NCI-H2171 (cell line): Measurements from ENCODE around the gene TUBGCP3.

ENCODE experiments used
- DNase-seq: peaks from one replicate; lab custom pipeline; 2025; lab: John Stamatoyannopoulos, UW

TUBGCP3 gene

DNA sequence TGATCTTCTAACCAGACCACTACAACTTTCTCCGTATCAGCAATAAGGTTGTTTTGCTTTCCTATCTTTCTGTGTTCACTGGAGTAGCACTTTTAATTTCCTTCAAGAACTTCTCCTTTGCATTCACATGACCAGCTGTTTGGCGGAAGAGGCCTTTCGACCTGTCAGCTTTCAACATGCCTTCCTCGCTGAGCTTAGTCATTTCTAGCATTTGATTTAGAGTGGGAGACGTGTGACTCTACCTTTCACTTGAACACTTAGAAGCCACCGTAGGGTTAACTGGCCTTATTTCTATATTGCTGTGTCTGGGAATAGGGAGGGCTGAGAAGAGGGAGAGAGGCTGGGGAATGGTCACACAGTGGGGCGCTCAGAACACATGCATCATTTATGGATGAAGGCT, 104.7 kb downstream of the TUBGCP3 start:
- no peak for DNase-seq

- no peak for DNase-seq
Observed at GRCh38 chr13:112481458-112481857, 106.5 kb downstream of the TUBGCP3 start.

- no peak for DNase-seq
Observed at GRCh38 chr13:112479389-112479788, 108.6 kb downstream of the TUBGCP3 start.

- DNase-seq: no peak
Observed at GRCh38 chr13:112477070-112477619, 110.8 kb downstream of the TUBGCP3 start.

GRCh38 chr13:112475889-112476288, 112.1 kb downstream of the TUBGCP3 start:
- no peak for DNase-seq

DNA sequence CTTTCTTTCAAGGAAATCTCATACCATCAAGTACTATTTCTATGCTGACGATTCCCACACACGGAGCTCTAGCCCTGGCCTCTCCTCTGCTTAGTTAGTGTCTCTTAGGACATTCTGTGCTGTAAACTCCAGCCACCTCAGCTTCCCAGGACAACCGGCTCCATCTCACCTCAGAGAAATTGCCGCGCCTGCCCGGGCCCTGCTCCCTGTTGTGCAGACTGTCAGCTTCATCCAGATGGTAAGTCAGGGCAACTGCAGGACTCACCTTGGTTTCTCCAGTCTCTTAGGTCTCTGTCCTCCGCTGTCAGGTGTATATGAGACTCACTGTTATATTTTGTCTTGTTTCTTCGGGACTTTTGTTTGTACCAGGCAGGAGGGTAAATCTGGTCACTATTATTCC, 113.1 kb downstream of the TUBGCP3 start:
- DNase-seq: no peak

DNA sequence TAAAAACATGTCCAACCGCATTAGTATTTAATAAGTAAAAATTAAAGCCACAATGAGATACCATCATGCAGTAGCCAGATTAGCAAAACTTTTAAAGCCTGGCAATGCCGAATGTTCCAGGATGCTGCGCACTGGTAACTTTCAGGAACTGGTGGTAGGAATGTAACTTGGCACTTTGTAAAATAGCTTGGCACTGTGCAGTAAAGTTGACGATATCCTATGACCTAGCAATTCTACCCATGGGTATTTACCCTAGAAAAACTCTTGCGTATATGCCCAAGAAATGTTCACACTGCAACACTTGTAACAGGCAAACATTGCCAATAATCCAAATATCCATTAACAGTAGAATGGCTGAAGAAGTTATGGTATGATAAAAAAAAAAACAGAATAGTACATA, 114.1 kb downstream of the TUBGCP3 start:
- DNase-seq: no peak

DNA sequence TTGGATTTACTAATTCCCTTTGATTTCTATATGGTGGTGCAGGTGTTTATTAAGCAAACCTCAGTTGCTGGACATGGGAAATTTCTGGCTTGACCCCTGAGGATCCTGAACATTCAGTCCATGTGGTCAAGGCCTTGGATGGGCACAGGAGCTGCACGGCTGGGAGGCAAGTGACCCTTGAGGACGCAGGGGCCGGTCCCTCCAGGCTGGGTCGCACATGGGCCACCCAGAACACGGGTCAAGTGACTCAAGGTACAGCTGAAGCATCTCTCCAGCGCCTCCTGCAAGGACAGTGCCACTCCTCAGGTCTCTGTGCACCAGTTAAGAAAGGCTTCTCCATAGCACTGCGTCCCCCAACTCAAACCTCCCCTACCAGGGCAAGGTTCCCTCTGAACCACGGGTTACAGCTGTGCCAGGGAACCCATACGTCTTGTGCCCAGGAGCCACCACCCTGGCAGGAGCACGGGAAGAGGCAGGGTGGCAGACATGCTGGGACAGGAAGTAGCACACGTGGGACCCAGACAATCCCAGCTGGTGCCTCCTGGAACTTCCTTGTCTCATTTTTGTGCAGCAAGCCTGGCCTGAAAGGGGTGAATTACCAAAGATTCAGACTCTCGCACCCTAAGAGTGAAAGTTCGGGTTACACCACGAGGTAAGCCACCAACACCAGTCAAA, 118.7 kb downstream of the TUBGCP3 start:
- DNase-seq: no peak

DNA sequence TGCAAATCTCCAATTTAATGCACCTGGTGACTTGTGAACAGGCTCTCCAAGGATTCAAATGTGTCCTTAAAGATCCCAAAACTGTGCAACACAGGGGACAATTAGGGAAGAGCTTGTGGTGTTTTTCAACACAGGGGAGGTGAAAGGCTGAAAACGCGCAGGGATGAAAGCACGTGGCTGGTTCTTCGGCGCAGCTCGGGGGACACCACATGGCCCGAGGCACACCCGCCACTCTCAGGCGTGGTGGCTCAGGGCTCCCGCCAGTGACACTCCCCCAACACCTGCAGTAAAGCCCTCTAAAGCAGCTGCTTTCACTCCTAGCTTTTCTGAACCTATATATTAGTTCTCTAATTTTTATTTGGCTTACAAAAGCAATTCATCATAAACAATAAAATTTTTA, 119.9 kb downstream of the TUBGCP3 start:
- no peak for DNase-seq

DNA sequence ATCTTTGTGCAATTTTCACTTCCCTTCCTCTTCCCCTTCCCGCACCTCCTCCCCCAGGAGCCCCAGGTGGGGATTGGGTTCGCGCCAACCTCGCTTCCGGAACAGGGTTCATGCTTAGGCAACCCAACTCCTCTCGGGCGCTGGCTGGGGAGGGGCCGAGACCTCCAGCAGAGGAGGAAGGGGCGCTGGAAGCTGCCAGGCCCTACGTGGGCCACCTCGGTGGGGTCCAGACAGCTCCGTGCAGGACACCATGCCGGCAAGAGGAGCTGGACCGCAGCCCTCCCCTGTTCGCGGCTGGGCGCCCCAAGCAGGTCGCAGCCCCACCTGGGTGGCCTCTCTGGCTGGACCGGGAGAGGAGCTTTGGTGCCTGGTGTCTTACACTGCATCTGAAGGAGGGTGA, 120.7 kb downstream of the TUBGCP3 start:
- no peak for DNase-seq

- no peak for DNase-seq
Observed at GRCh38 chr13:112466132-112467058, 121.6 kb downstream of the TUBGCP3 start.

DNA sequence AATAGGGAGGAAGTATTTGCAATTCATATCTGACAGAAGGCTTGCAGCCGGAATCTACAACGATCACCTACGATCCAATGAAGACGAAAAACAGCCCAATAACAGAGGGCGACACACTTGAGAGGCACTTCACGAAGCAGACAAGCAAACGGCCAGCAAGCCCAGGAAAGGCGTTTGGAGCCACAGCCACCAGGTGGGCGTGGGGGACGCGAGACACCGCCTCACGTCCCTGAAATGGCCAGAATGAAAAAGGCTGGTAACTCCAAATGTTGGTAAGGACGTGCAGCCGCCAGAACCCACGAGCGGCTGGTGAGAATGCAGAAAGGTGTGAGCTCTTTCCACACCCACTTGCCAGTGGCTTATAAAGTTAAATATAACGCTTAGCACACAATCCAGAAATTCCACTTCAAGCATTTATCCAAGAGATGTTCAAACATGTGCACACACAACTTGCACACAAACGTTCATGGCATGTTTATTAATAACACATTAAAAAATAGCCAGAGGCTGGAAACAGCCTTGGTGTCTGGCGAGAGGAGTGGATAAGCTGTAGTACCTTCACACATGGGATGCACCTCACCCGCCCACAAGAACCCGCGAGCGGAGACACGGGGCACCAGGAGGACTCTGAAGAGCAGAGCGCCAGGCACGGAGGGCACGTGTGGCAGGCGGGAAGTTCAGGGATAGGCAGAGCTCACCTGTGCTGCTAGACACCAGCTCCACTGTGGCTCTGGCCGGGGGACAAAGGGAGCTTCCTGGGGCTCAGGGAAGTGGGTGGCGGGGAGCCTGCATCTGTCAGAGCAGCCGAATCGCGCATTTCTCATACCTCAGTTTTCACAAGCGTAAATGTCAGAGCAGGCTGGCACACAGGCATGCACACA, 122.5 kb downstream of the TUBGCP3 start:
- no peak for DNase-seq

GRCh38 chr13:112464720-112465119, 123.2 kb downstream of the TUBGCP3 start:
- no peak for DNase-seq

- no peak for DNase-seq
Observed at GRCh38 chr13:112462408-112462807, 125.5 kb downstream of the TUBGCP3 start.

- no peak for DNase-seq
Observed at GRCh38 chr13:112457485-112457884, 130.5 kb downstream of the TUBGCP3 start.

DNA sequence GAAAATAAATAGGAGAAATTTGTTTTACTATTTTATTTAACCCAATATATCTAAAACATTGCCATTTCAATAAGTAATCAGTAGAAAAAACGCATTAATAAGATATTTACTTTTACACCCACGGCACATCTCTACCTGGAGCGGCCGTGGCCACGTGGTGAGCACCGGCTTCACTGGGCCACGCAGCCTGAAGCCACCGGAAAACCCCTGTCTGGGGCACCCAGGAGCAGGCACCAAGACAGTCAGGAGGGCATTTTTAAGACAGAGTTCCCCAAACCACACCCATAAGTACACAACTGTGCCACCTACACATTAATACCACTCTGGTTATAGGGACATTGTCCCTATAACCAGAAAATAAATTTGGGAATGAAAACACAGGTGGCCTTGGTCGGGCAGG, 130.9 kb downstream of the TUBGCP3 start:
- DNase-seq: no peak

DNA sequence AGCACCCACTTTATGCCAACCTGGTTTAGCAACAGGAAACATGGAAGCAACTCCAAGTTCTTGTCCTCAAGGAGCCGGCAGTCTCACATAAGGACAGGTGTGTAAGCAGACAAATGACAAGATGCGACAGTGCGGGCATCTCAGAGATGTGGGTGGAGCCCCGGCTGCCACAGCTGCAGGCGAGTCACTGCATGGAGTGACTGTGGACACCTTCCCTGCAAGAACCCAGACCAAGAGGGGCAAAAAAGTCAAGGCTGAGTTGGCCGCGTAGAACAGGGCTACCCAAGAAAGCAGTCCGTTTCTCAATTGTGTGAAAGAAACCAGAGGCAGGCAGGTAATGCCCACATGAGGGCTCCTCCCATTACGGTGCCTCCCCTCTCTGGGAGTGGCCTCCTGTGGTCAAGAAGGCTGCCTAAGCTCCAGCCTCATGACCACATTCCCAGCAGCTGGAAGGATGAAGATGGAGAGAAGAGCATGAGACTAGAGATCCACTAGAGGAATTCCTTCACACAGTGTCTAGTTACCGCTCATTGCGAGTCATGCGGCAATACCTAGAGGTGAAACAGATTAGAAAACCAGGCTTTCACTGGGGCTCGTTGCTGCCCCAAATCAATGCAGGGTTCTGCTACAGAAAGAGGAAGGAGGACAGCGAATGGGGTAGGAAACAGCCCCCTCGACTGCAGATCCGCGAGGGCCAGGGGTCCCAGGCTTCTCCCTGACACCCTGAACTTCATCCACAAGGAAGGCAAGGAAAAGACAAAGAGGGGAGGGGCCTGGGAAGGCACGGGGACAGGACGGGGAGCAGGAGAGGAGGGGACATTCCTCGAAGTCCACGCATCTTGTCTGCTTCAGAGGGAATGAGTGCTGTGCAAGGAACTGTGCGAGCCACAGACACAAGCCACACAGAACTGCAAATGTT, 131.6 kb downstream of the TUBGCP3 start:
- DNase-seq: no peak

DNA sequence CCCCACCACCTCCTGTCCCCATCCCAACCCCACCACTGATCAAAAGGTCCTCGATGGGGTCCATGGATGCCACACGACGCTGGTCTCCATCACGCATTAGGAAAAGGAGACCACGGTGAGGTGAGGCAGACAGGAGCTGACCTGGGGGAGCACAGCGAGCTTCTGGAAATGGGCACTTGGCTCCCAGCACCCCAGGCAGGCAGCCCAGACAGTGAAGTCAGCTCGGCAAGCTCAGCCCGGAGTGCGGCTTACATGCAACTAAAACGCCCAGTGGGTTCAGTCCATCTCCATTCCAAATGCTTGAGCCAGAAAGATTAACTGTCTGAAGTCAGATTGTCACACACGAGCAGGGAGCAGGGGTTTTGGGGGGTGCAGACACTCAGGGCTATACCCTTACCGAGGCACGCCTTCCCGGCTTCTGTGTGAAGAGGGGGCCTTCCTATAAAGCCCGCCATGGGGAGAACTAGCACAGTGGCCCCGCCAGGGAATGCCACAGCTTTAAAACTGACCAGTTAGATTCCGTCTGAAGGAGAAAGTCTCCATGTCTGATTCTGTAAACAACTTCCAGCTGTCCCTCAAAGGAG, 132.4 kb downstream of the TUBGCP3 start:
- no peak for DNase-seq

GRCh38 chr13:112454648-112455334, 133.2 kb downstream of the TUBGCP3 start:
- no peak for DNase-seq
